ENCODE data around the gene RSPH1.

GRCh38 chr21:42481169-42481568, 14.9 kb downstream of the RSPH1 start:
- TF ChIP-seq CTCF (IDR thresholded peaks at IDR 0.05) (no peak), EP300 (IDR thresholded peaks at IDR 0.05) (no peak)

Data from upper lobe of left lung (tissue), 4 donors.